Parathyroid adenoma (tissue), 2 donors: ENCODE data around the gene PPP4R4.

ENCODE experiments used
- H2AFZ ChIP-seq: fragments of 300-600 bp; sonication (generic); one replicate; pipeline ENCODE4 v1.7.0; 2017; ENCODE audit warnings: antibody characterized with exemption, mild to moderate bottlenecking
- H3K27ac ChIP-seq: fragments of 300-600 bp; sonication (generic); one replicate; pipeline ENCODE4 v1.7.0; 2017
- H3K27me3 ChIP-seq: fragments of 300-600 bp; sonication (generic); one replicate; pipeline ENCODE4 v1.7.0; 2017; ENCODE audit warnings: low read length; ENCODE audit not compliant: control insufficient read depth, insufficient read depth
- H3K36me3 ChIP-seq: fragments of 300-600 bp; sonication (generic); one replicate; pipeline ENCODE4 v1.7.0; 2017; ENCODE audit warnings: low read length; ENCODE audit not compliant: control insufficient read depth, insufficient read depth
- H3K4me1 ChIP-seq: fragments of 300-600 bp; sonication (generic); one replicate; pipeline ENCODE4 v1.7.0; 2017; ENCODE audit warnings: control low read depth
- H3K4me2 ChIP-seq: fragments of 300-600 bp; sonication (generic); one replicate; pipeline ENCODE4 v1.7.0; 2017; ENCODE audit warnings: low read length
- H3K4me3 ChIP-seq: fragments of 300-600 bp; sonication (generic); one replicate; pipeline ENCODE4 v1.7.0; 2017; ENCODE audit warnings: low read depth, low read length
- H3K79me2 ChIP-seq: fragments of 300-600 bp; sonication (generic); one replicate; pipeline ENCODE4 v1.7.0; 2017; ENCODE audit warnings: control low read depth
- H3K9ac ChIP-seq: fragments of 300-600 bp; sonication (generic); one replicate; pipeline ENCODE4 v1.7.0; 2017; ENCODE audit warnings: mild to moderate bottlenecking
- H3K9me3 ChIP-seq: fragments of 300-600 bp; sonication (generic); one replicate; pipeline ENCODE4 v1.7.0; 2017; ENCODE audit warnings: low read length; ENCODE audit not compliant: control insufficient read depth
- TF ChIP-seq, protein P1 (sequence below): fragments of 300-600 bp; sonication (generic); IDR thresholded peaks from one replicate; pipeline ENCODE4 v1.7.0; 2017; ENCODE audit warnings: antibody characterized with exemption, mild to moderate bottlenecking
- donor health status: primary hyperparathyroidism.

The PPP4R4 gene

GRCh38 chr14:94165744-94166143 is 8.4 kb upstream of the PPP4R4 start:
- TF ChIP-seq, protein P1, sequence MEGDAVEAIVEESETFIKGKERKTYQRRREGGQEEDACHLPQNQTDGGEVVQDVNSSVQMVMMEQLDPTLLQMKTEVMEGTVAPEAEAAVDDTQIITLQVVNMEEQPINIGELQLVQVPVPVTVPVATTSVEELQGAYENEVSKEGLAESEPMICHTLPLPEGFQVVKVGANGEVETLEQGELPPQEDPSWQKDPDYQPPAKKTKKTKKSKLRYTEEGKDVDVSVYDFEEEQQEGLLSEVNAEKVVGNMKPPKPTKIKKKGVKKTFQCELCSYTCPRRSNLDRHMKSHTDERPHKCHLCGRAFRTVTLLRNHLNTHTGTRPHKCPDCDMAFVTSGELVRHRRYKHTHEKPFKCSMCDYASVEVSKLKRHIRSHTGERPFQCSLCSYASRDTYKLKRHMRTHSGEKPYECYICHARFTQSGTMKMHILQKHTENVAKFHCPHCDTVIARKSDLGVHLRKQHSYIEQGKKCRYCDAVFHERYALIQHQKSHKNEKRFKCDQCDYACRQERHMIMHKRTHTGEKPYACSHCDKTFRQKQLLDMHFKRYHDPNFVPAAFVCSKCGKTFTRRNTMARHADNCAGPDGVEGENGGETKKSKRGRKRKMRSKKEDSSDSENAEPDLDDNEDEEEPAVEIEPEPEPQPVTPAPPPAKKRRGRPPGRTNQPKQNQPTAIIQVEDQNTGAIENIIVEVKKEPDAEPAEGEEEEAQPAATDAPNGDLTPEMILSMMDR = no peak
- Histone ChIP-seq H3K27ac (no peak overlapping the region), H3K79me2 (no peaks in the 10 kb centered on the region), H2AFZ (no peak overlapping the region), H3K9ac (no peak overlapping the region), H3K4me3 (no peak overlapping the region), H3K36me3 (no peaks in the 10 kb centered on the region), H3K27me3 (no peaks in the 10 kb centered on the region), H3K4me2 (no peak overlapping the region), H3K4me1 (no peaks in the 10 kb centered on the region), H3K9me3 (no peaks in the 10 kb centered on the region)

GRCh38 chr14:94170136-94170535 is 4.0 kb upstream of the PPP4R4 start:
- Histone ChIP-seq H3K9ac (no peak overlapping the region), H3K9me3 (no peaks in the 10 kb centered on the region), H3K79me2 (no peaks in the 10 kb centered on the region), H3K27ac (no peak overlapping the region), H2AFZ (no peak overlapping the region), H3K4me3 (no peak overlapping the region), H3K27me3 (no peaks in the 10 kb centered on the region), H3K4me1 (peaks cover 4% of the 10 kb centered on the region), H3K36me3 (no peaks in the 10 kb centered on the region), H3K4me2 (no peak overlapping the region)
- TF ChIP-seq, protein P1 = no peak

DNA sequence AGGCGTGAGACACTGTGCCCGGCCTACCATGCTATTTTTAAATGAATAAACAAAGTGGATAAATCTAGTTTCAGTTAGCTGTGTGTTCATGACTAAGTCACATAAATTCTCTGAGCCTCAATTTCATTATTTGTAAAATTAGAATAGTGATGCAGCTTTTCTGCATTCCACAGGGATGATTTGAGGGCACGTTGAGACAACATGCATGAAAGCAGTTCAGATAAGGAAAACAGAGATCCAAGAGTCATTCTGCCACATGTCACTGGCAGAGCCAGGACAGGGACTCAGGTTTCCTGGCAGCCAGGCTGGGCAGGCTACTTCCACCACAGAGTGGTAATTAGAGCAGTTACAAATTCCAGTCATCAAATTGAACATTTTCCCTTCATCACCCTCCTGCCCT is 2.9 kb upstream of the PPP4R4 start:
- Histone ChIP-seq H3K4me3 (no peak overlapping the region), H3K9me3 (no peaks in the 10 kb centered on the region), H3K79me2 (no peaks in the 10 kb centered on the region), H3K27me3 (no peaks in the 10 kb centered on the region), H3K4me1 (peaks cover 4% of the 10 kb centered on the region), H2AFZ (no peak overlapping the region), H3K9ac (no peak overlapping the region), H3K4me2 (no peak overlapping the region), H3K27ac (no peak overlapping the region), H3K36me3 (no peaks in the 10 kb centered on the region)
- TF ChIP-seq, protein P1 = no peak

- no peak overlapping the region for H3K27ac ChIP-seq
- no peaks in the 10 kb centered on the region for H3K9me3 ChIP-seq
These were observed 1.6 kb upstream of the PPP4R4 start for GRCh38 chr14:94172545-94172944.

DNA sequence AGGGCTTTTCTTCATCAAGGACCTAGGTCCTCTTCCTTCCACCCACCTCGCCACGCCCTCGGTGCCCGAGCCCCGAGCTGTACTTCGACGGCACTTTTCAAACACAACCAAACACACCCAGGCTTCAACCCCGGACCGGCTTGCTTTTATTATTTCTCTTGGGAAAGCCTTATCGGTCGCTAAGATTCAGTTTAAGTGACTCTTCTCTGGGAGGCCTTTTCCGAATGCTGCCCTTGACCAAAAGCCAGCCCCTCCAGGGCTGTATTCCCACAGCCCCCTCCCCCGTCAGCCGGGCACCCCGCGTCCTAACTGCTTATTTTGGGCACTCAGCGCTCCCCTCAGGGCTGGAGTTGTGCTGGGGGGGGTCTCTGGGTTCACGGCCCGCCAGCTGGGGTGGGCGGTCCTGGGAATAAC is 644 bp upstream of the PPP4R4 start:
- peak overlapping the region; percentile 85 for H2AFZ ChIP-seq
- H3K4me3 ChIP-seq = peak overlapping the region; percentile 57
- no peak overlapping the region for H3K9ac ChIP-seq
- no peaks in the 10 kb centered on the region for H3K79me2 ChIP-seq
- peak overlapping the region; percentile 88 for H3K4me2 ChIP-seq
- no peaks in the 10 kb centered on the region for H3K9me3 ChIP-seq
- no peaks in the 10 kb centered on the region for H3K27me3 ChIP-seq
- H3K36me3 ChIP-seq = no peaks in the 10 kb centered on the region
- peak overlapping the region; percentile 60 for H3K27ac ChIP-seq
- H3K4me1 ChIP-seq = peaks cover 4% of the 10 kb centered on the region
- TF ChIP-seq, protein P1 = no peak

More at GRCh38 chr14:94172545-94172944, 1.6 kb upstream of the PPP4R4 start:
- H3K4me1 ChIP-seq = peaks cover 4% of the 10 kb centered on the region
- H3K79me2 ChIP-seq = no peaks in the 10 kb centered on the region
- no peak overlapping the region for H2AFZ ChIP-seq
- no peaks in the 10 kb centered on the region for H3K36me3 ChIP-seq
- TF ChIP-seq, protein P1 = no peak
- H3K4me2 ChIP-seq = no peak overlapping the region
- H3K4me3 ChIP-seq = no peak overlapping the region
- H3K27me3 ChIP-seq = no peaks in the 10 kb centered on the region
- no peak overlapping the region for H3K9ac ChIP-seq
